ENCODE measurements around the gene CFAP20. TPM values are rescaled to one million over a fixed set of nuclear protein-coding genes. Genes with fewer than 3 reads are reported as not detected.

CFAP20 gene
- total RNA-seq, 6 donors from 2014 or later: 12.6 to 43.3 (median 26.4) TPM

- DNase-seq (no peak), ATAC-seq (ENCODE audit: low FRiP score in 2 of 2) (no peak)
- Histone ChIP-seq H3K27me3 (no peaks in the 10 kb centered on the region), H3K9me3 (no peaks in the 10 kb centered on the region), H3K4me3 (no peak overlapping the region), H3K27ac (no peak overlapping the region), H3K36me3 (no peaks in the 10 kb centered on the region), H3K4me1 (no peaks in the 10 kb centered on the region)
- TF ChIP-seq CTCF (IDR thresholded peaks at IDR 0.05): no peak
- no peak for TF ChIP-seq POLR2AphosphoS5 (IDR thresholded peaks at IDR 0.05)
- TF ChIP-seq POLR2A (IDR thresholded peaks at IDR 0.05): no peak
- TF ChIP-seq EP300 (IDR thresholded peaks at IDR 0.05): no peak
- WGBS, 2 donors: 98 to 100% methylated on average over 4 of the region's 4 CpGs
Measured at GRCh38 chr16:58070585-58070984, 58.6 kb downstream of the CFAP20 start.

Small RNA genes within 50 kb of the gene (small RNA-seq; reads per million reads assigned to genes)
- 0 reads per million in 4 donors for gene RF00019

Other genes starting within 250 kb of the CFAP20 start
- gene CNGB1, start 158.3 kb downstream of the CFAP20 start, total RNA-seq: under 1 TPM in 2 of 6 donors, not detected in 4; 0.06 to 0.39 TPM
- gene ZNF319, start 128.7 kb downstream of the CFAP20 start, total RNA-seq: 10 to 100 TPM in 4 of 6 donors, 1 to 10 TPM in 2; 8.0 to 28.3 (median 13.3) TPM
- 10 to 100 TPM; 32.7 to 55.5 (median 46.5) TPM for gene USB1, start 128.0 kb downstream of the CFAP20 start, total RNA-seq
- 10 to 100 TPM; 14.7 to 30.5 (median 25.3) TPM for gene MMP15, start 103.6 kb downstream of the CFAP20 start, total RNA-seq
- gene CSNK2A2, start 68.7 kb upstream of the CFAP20 start, total RNA-seq: 10 to 100 TPM; 34.7 to 73.9 (median 46.1) TPM
- gene PRSS54, start 165.6 kb upstream of the CFAP20 start, total RNA-seq: not detected